H1 (cell line): ENCODE data around the gene SH3GL1. TPM values are rescaled to one million over a fixed set of nuclear protein-coding genes. Genes with fewer than 3 reads are reported as not detected.

Experiments used
- BACH1 ChIP-seq: IDR thresholded peaks from 2 replicates; pipeline ENCODE4 v1.6.1; 2012; ENCODE audit warnings: low read length, improper control_type of control experiment
- BRCA1 ChIP-seq: IDR thresholded peaks from 2 replicates; pipeline ENCODE4 v1.6.1; 2012; ENCODE audit warnings: low read depth, low read length, improper control_type of control experiment
- CHD7 ChIP-seq: fragments of 300-600 bp; sonication (generic); IDR thresholded peaks from 2 replicates; pipeline ENCODE4 v1.7.1; 2012; ENCODE audit warnings: low read length, moderate library complexity, mild to moderate bottlenecking, inconsistent platforms; ENCODE audit not compliant: insufficient replicate concordance
- FOSL1 ChIP-seq: IDR thresholded peaks from 2 replicates; pipeline ENCODE4 v1.6.1; 2011; ENCODE audit warnings: mild to moderate bottlenecking, low read depth, low read length, moderate library complexity; ENCODE audit not compliant: insufficient read depth
- JUND ChIP-seq: IDR thresholded peaks from 2 replicates; pipeline ENCODE4 v1.6.1; 2011; ENCODE audit warnings: mild to moderate bottlenecking, improper control_type of control experiment, low read length
- NRF1 ChIP-seq: IDR thresholded peaks from 2 replicates; pipeline ENCODE4 v1.6.1; 2011; ENCODE audit warnings: mild to moderate bottlenecking, low read depth, low read length, improper control_type of control experiment
- SIX5 ChIP-seq: IDR thresholded peaks from 2 replicates; pipeline ENCODE4 v1.6.1; 2011; ENCODE audit warnings: mild to moderate bottlenecking, low read depth, low read length
- TEAD4 ChIP-seq: IDR thresholded peaks from 2 replicates; pipeline ENCODE4 v1.6.1; 2012; ENCODE audit warnings: low read depth, low read length, inconsistent platforms, mixed read lengths
- polyA plus RNA-seq, 7 experiments: library from polyadenylated mRNA; depleted of rRNA in 3 of 7; stranded (reverse) in 5 of 7; unstranded in 2 of 7; fragments of >200 nt in 5 of 7; fragments of 200-250 nt in 2 of 7; gene quantifications; 1 replicate in 5 of 7; 2 replicates in 1 of 7; 4 replicates in 1 of 7; pipeline versions ENCODE4 v1.2.1 to v1.2.3, GENCODE V29; 2011 to 2013; ENCODE audit warnings: missing spikeins in 2 of 7, mixed read lengths in 2 of 7
- total RNA-seq: library from RNA; stranded (reverse); fragmentation: NEBNext Ultra II Directional; extraction: Animal tissue kit (Norgen Biotek cat#: 25700); gene quantifications from 2 replicates; pipeline ENCODE4 v1.2.1, GENCODE V29; 2021

Gene SH3GL1
- total and polyA plus RNA-seq, 2 of the 8 experiments (the other 6 are each of a cell fraction or from before 2014, with no cell fraction given) = 81.5 to 102 TPM

GRCh38 chr19:4342615-4343369, 57.6 kb downstream of the SH3GL1 start (continued):
- TF ChIP-seq CHD7 = no peak
- TF ChIP-seq BACH1 = peak; percentile 73
- TF ChIP-seq NRF1 = peak; percentile 26; the same call in 1 of the 2 replicates
- no peak for TF ChIP-seq JUND
- TF ChIP-seq BRCA1 = no peak
- no peak for TF ChIP-seq TEAD4
- TF ChIP-seq FOSL1 = 0 out of 2 replicates have a peak, but pooled peaks have one; percentile 68
- TF ChIP-seq SIX5 = no peak
